HG02973 (cell line): ENCODE results near the gene SRSF6.
"Not testable (repeated sequence)": the region's sequence is repeated elsewhere in the genome, so short reads cannot be mapped to it uniquely, and the experiment has no call there.

Experiments used
- ATAC-seq: cut with Tn5 transposase; IDR thresholded peaks from one replicate; pipeline ENCODE4 v1.9.1; 2021; ENCODE audit warnings: moderate library complexity; ENCODE audit not compliant: unreplicated experiment

Gene SRSF6

DNA sequence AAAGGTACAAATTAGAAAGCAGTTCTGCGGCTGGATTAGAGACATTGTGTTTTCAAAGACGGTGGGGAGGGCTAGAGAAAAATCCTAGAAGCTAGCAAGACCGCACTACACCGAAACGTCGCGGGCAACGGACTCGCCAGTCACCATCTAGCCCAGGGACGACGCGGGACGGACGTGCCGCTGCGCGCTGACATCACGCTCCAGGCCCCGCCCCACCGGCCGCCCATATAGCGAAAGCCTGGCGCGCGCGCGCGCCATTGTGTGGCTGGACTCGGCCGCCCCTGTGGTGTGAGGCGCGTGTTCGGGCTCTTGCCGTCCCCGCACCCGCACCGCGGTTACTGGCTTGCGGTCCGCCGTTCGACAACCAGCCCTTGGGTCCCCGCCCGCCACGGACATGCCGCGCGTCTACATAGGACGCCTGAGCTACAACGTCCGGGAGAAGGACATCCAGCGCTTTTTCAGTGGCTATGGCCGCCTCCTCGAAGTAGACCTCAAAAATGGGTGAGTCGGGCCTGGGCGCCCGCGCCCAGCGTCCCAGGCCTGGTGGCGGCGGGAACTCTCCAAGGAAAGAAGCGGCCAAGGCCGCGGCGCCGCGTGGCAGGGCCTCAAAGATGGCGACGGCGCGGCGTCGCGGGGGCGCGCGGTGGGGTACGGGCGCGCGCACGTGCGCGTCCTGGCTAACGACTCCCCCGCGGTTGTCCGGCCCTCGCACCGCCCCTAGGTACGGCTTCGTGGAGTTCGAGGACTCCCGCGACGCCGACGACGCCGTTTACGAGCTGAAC lies at the start of gene SRSF6:
Gene SRSF6, plus strand, starts transcription at position 257 of the 782 bp plus-strand sequence. Its CDS starts 138 bp downstream, at position 395.
- peak; percentile 77 for ATAC-seq

DNA sequence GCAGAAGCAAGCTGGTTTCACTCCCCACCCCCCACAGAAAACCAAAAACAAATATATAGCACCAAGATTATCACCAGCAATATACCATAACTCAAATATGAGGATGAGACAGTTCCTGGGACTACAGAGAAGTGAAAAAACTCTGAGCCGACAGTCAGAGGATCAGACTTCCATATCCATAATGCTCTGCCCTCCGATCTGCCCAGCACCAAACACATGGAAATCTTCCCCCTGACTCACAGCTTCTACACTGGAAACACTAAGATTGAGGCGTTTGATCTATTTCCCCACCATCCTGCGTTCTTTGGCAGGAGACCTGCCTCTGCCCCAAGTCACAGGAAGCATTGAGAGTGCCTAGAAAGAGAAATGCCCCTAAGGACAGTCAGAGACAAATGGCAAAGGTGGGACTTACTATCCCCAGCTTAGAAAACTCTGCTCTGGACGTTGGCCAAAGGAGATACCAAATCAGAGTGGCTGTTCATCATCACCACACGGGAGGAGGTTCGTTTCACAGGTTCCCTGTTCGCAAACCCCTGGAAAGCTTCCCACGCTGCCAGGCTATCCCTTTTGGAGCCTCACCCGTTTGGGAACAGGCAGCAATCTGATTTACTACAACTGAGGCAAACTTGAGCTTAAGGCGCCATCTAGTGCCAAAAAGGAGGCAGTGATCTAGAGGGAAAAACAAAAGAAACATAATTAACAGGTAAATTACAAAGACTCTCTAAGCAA lies 48.7 kb upstream of the SRSF6 start:
- ATAC-seq = no peak

DNA sequence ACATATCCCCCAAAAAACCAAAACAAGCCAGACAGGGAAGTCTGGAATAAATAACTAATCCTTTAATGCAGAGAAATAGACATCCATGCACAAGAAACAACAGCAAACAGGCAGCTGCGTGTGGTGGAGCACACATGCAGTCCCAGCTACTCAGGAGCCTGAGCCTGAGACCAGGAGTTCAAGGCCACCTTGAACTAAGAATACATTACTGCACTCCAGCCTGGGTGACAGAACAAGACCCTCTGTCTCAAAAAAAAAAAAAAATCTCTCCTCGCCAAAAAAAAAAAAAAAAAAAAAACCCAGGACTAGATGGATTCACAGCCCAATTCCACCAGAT lies 48.2 kb upstream of the SRSF6 start:
- ATAC-seq = no peak

DNA sequence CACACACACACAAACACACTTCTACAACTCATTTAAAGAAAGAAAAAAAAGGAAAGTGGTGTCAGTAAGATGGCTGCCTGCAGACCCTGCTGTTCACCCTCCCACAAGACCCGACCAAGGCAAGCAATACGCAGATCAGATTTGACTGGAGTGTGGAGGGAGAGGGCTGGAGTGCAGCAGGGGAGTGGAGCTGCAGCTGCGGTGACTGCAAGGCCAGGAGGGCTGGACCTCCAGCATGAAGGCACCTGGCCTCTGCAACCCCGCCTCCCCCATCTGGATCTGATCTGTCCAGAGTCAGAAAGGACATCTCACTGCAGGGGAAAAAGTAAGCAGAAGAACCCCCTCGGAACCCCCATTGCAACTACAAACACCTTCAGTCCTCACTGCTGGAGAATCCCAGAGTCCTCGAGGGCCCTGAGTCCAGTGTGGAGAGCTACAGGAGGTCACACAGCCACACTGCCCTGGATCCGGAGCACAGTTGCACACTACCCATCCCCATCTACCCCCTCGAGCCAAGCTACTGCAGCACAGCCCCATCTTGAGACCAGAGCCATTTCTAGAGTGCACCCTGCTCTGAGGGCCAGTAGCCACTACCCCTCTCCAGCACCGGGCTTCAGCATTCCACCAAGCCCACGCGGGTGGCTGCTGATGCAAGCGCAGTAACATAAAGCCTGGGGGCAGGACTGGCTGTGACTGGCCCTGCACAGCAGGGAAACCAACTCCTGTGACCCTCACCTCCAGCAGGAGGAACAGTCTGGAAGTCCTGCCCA lies 41.9 kb upstream of the SRSF6 start:
- ATAC-seq = no peak

DNA sequence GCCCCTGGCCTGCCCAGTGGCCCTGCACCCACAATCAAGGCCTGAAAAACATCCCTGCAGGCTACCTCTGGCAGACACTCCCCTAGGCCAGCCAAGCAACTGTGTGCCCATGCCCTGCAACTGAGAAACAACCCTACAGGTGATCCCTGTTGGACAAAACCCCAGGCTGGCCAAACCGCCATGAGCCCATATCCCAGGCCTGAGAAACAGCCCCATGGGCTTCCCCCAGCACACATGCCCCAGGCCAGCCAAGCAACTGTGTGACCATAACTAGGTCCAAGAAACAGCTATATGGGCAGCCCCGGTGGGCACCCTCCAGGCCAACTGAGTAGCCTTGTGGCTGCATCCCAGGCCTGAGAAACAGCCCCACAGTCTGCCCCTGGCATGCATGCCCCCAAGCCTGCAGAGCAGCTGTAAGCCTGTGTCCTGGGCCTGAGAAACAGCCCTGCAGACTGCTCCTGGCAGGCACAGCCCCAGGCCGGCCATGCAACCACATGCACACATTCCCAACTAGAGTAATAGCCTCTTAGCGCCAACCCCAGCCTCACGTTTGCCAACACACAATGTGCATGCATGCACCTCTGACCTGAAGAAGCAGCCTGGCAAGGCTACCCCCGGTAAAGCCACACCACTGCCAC lies 41.0 kb upstream of the SRSF6 start:
- ATAC-seq = no peak

DNA sequence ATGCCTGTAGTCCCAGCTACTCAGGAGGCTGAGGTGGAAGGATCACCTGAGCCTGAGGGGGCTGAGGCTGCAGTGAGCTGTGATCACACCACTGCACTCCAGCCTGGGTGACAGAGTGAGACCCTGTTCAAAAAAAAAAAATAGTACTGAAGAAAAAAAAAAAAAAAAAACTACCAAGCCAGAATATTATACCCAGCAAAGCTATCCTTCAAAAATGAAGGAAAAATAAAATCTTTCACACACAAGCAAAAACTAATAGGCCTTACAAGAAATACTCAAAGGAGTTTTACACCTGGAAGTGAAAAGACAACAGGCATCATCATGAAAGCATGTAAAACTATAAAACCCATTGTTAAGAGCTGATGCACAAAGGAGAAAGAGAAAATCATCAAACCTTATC lies 37.5 kb upstream of the SRSF6 start:
- no peak for ATAC-seq

DNA sequence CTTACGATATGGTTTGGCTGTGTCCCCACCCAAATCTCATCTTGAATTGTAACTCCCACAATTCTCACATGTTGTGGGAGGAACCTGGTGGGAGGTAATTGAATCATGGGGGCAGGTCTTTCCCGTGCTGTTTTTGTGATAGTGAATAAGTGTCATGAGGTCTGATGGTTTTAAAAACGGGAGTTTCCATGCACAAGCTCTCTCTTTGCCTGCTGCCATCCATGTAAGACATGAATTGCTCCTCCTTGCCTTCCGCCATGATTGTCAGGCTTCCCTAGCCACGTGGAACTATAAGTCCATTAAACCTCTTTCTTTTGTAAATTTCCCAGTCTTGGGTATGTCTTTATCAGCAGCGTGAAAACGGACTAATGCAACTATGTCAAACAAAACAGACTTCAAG lies 36.8 kb upstream of the SRSF6 start:
- ATAC-seq = not testable (repeated sequence)

DNA sequence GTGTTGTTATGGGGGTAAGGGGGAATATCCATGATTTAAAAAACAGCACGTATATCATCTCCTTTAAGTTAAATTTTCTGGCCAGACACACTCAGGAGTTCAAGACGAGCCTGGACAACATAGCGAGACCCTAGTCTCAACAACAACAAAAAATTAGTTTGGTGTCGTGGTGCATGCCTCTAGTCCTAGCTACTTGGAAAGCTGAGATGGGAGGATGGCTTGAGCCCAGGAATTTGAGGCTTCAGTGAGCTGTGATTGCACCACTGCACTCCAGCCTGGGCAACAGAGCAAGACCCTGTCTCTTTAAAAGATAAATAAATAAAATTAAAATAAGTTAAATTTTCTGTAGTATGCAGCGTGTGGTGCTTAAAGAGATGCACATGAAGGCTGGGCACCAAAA lies 31.5 kb upstream of the SRSF6 start:
- no peak for ATAC-seq

DNA sequence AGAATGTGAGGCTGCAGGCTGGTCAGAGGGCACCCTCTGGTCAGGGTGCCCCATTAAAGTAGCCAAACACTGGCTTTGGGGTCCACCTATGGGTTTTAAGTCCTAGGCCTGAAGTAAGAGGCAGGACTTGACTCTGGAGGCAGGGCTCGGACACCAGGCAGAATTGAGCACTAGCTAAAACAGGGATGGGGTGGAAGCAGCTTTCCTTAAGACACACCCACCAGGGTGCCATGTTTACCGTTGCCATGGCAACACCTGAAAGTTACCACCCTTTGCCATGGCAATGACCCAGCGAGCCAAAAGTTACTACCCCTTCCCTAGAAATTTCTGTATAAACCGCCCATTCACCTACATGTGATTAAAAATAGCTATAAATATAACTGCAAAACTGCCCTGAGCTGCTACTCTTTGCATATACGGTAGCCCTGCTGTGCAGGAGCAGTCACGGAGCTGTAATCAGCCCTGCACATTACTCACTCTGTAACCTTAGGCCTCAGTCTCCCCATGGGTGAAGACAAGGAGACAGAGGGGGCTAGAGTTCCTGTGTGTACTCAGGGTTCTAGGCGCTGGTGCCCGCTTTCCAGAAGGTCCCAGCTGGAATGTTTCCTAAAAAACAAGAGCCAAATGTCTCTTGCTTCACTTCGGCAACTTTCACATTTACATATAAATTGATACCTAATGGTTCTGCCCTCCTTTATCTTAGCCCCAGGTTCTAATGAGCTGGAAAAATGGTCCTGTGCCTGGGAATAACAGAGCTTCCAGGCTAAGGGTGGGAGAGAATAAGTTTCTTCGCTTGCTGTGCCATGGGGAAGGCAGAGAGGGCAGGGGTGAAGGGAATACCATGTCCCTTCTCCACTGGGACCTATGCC lies 27.2 kb upstream of the SRSF6 start:
- no peak for ATAC-seq

DNA sequence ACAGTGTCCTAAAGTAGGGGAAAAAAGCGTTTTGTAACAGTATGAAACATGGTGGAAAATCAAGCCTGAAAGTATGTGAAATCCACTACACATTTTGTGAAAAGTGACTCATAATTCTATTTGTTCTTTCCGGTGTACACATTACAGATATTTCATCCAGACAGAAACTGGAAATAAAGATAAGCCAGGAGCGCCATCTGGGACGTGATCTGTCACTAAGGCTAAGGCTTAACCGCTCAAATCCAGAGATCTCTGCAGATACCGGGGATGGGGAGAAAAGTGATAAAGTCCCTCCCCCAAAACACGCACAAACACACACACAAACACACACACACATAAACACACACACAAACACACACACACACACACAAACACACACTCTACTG lies 26.6 kb upstream of the SRSF6 start:
- ATAC-seq = no peak

DNA sequence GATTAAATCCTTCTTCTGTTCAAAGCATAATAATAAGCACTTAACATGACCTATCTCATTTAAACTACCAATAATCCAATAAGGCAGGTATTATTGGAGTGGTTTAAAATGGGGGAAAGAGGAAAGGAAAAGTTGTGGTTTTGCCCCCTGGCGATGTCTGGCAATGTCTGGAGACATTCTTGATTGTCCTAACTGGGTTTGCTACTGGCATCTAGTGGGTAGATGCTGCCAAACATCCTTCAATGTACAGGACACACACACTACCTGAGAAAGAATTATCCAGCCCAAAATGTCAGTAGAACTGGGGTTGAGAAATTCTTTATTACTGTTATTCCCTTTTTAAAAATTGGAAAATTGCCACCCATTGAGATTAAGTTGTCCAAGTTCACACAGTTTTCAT lies 25.2 kb upstream of the SRSF6 start:
- ATAC-seq = no peak

DNA sequence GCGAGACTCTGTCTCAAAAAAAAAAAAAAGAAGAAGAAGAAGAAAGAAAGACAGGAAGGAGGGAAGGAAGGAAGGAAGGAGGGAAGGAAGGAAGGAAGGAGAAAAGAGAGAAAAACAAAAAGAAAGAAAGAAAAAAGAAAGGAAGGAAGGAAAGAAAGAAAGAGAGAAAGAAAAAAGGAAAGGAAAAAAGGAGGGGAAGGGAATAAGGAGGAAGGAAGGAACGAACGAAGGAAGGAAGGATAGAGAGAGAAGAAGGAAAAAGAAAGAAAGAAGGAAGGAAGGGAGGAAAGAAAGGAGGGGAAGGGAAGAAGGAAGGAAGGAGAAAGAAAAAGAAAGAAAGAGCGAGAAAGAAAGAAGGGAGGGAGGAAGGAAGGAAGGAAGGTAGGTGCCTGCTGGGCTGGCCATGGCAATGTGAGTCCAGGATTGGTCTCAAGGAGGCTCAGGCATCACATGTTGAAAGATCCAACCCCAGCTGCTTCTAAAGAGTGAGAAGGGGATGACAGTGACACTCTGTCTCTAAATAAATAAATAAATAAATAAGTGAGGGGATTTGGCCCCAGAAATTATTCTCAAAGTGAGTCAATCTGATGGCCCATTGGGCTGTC lies 24.3 kb upstream of the SRSF6 start:
- no peak for ATAC-seq

DNA sequence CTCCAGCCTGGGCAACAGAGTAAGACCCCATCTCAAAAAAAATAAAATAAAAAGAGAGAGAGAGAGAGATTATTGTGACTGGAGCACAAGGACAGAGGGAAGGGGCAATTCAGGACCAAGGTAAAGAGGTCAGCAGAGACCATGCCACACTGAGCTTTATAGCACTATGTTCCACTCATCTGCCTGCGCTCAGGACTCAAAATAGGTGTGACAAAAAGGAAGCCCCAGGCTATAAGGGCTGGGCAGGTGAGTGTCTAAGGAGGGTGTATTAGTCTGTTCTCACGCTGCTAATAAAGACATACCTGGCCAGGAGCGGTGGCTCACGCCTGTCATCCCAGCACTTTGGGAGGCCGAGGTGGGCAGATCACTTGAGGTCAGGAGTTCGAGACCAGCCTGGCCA lies 23.1 kb upstream of the SRSF6 start:
- ATAC-seq = no peak

DNA sequence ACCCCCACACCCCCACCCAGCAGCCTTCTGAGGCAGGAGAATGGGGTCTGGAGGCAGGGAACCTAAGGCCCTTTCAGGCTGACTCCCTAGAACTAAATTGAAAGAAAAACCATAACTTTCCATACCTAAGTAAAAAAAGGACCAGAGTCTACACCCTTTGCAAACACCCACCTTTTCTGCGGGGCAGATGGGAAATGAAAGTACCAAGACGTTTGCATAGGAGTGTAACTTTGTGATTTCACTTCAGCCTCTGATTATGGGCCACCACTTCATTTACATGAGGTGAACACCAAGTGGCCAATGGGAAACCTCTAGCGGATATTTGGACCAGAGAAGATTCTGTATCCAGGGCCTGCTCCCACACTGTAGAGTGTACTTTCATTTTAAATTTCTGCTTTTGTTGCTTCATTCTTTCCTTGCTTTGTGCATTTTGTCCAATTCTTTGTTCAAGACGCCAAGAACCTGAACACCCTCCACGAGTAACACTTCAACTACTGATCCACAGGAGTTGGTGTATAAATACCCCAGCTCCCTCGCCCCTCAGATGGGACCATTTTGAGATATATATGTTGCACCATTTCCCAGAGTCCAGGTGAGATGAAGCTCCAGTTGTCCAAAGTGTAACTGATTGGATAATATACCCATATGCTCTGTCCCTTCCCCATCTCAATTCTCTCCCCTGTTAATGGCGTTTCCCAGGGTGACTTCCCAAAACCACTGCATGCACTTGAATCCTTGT lies 18.9 kb upstream of the SRSF6 start:
- ATAC-seq = peak; percentile 81

DNA sequence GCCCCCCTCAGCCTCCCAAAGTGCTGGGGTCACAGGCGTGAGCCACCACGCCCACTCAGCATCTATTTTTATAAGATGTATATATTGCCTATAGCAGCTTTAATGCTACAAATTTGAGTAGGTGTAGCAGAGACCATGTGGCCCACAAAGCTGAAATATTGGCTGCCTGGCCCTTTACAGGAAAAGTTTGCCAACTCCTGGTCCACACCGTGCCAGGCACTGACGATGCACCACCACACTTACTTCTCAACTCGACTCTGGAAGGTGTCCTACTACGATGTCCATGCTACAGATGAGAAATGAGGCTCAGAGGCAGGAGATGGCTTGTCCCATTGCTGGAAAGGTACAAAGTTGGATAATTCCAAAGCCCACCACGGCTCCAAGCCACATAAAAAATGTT lies 17.2 kb upstream of the SRSF6 start:
- no peak for ATAC-seq

DNA sequence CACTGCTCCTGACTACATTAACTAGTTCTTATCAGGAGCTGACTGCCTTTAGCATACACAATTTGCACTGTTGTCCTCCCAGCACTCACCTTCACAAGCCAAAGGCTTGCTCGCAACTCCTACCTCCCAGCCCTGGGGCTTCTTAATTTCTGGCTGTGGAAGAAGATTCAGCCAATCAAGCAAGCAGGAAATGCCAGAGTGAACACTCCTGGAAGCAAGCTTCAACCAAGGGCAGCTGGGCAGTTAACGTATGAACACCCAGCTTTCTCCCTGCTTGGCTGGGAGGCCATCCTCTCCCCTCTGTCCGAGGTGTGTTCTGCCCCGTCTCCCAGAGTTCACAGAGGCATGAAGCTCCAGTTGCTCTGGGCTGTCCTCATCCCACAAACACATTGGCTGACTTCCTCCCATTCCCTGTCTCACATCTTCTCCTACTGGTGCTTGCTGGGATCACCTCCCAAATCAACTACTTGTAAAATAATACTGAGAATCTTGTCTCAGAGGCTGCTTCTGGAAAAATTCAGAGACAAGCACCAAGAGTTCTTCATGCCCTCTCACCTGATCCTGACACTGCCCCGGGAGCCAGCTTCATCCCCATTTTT lies 15.3 kb upstream of the SRSF6 start:
- no peak for ATAC-seq

DNA sequence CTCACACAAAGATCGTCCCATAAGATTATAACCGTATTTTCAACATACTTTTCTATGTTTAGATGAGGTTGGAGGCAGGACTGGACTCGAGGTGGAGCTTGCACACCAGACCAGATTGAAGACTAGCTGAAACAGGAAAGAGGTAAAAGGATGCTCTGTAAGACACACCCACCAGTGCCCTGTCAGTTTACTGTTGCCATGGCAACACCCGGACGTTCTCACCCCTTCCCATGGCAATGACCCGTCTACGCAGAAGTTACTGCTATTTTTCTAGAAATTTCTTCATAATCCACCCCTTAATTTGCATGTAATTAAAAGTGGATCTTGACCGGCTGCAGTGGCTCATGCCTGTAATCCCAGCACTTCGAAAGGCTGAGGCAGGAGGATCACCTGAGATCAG lies 13.6 kb upstream of the SRSF6 start:
- ATAC-seq = no peak

DNA sequence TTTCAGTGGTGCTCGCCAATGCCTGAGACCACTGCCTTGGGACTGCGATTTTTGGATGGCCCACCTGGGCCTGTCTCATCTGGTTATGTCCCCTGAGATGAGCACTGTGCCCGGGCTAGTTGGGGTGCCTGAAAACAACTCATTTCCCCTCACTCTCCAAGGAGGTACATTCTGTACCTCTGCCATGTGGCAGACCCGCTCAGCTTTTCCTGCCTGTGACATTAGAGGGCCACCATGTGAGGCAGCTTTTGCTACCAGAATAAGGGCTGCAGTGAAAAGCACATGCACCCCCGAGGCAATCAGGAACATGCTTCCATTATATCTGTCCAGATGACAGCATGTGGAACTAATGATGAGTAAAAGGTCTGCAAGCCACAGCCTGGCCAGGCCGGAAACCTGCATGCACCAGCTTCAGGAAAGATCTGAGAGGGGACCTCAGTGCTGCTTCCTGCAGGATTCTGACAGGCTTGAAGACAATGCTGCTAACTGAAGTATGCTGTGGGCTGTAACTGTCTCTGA lies 11.3 kb upstream of the SRSF6 start:
- ATAC-seq = no peak

DNA sequence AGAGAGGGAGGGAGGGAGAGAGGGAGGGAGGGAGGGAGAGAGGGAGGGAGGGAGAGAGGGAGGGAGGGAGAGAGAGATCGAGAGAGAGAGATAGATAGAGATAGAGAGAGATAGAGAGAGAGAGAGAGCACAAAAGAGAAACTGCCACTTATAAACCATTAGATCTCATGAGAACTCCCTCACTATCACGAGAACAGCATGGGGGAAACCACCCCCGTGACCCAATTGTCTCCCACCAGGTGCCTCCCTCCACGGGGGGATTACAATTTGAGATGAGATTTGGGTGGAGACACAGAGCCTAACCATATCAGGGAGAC lies 9.3 kb upstream of the SRSF6 start:
- not testable (repeated sequence) for ATAC-seq
